Measurements from ENCODE around the gene GBA3.

GBA3 gene

GRCh38 chr4:22712105-22712504, 19.4 kb downstream of the GBA3 start:
- Histone ChIP-seq H3K4me3 (ENCODE audit: low read depth, low read length, poor library complexity, severe bottlenecking) (no peak overlapping the region), H3K79me2 (ENCODE audit: insufficient read depth, low read length) (no peaks in the 10 kb centered on the region), H3K27me3 (ENCODE audit: insufficient read depth, low read length) (no peaks in the 10 kb centered on the region), H3K27ac (ENCODE audit: low read depth, low read length, poor library complexity, severe bottlenecking) (no peak overlapping the region), H3F3A (ENCODE audit: insufficient read depth, low read length) (no peaks in the 10 kb centered on the region), H4K20me1 (ENCODE audit: insufficient read depth, low read length) (no peaks in the 10 kb centered on the region), H3K4me2 (ENCODE audit: low read length) (no peak overlapping the region), H3K9me3 (ENCODE audit: low read length) (no peaks in the 10 kb centered on the region), H3K9me2 (ENCODE audit: low read depth, low read length) (no peaks in the 10 kb centered on the region), H3K36me3 (ENCODE audit: insufficient read depth, low read length) (no peaks in the 10 kb centered on the region), H3K4me1 (ENCODE audit: insufficient read depth, low read length, severe bottlenecking) (no peaks in the 10 kb centered on the region), H2AFZ (ENCODE audit: low read length) (no peak overlapping the region), H3K9ac (ENCODE audit: low read length) (no peak overlapping the region)
- TF ChIP-seq CTCF (IDR thresholded peaks at IDR 0.05; ENCODE audit: low read length) (no peak), EZH2 (IDR thresholded peaks at IDR 0.05; ENCODE audit: borderline replicate concordance, low read length) (no peak)

GRCh38 chr4:22712529-22712928, 19.8 kb downstream of the GBA3 start:
- Histone ChIP-seq H3K36me3 (ENCODE audit: insufficient read depth, low read length) (no peaks in the 10 kb centered on the region), H3K9me3 (ENCODE audit: low read length) (no peaks in the 10 kb centered on the region), H4K20me1 (ENCODE audit: insufficient read depth, low read length) (no peaks in the 10 kb centered on the region), H3K9ac (ENCODE audit: low read length) (no peak overlapping the region), H3K4me3 (ENCODE audit: low read depth, low read length, poor library complexity, severe bottlenecking) (no peak overlapping the region), H2AFZ (ENCODE audit: low read length) (no peak overlapping the region), H3K9me2 (ENCODE audit: low read depth, low read length) (no peaks in the 10 kb centered on the region), H3K27me3 (ENCODE audit: insufficient read depth, low read length) (no peaks in the 10 kb centered on the region), H3K27ac (ENCODE audit: low read depth, low read length, poor library complexity, severe bottlenecking) (no peak overlapping the region), H3K4me2 (ENCODE audit: low read length) (no peak overlapping the region), H3K4me1 (ENCODE audit: insufficient read depth, low read length, severe bottlenecking) (no peaks in the 10 kb centered on the region), H3F3A (ENCODE audit: insufficient read depth, low read length) (no peaks in the 10 kb centered on the region), H3K79me2 (ENCODE audit: insufficient read depth, low read length) (no peaks in the 10 kb centered on the region)
- TF ChIP-seq EZH2 (IDR thresholded peaks at IDR 0.05; ENCODE audit: borderline replicate concordance, low read length), result no peak
- no peak for TF ChIP-seq CTCF (IDR thresholded peaks at IDR 0.05; ENCODE audit: low read length)

- Histone ChIP-seq H3K4me2 (ENCODE audit: low read length) (no peak overlapping the region), H3K4me1 (ENCODE audit: insufficient read depth, low read length, severe bottlenecking) (no peaks in the 10 kb centered on the region), H3K9me3 (ENCODE audit: low read length) (no peaks in the 10 kb centered on the region), H3K9me2 (ENCODE audit: low read depth, low read length) (no peaks in the 10 kb centered on the region), H3F3A (ENCODE audit: insufficient read depth, low read length) (no peaks in the 10 kb centered on the region), H4K20me1 (ENCODE audit: insufficient read depth, low read length) (no peaks in the 10 kb centered on the region), H2AFZ (ENCODE audit: low read length) (no peak overlapping the region), H3K4me3 (ENCODE audit: low read depth, low read length, poor library complexity, severe bottlenecking) (no peak overlapping the region), H3K36me3 (ENCODE audit: insufficient read depth, low read length) (no peaks in the 10 kb centered on the region), H3K27me3 (ENCODE audit: insufficient read depth, low read length) (no peaks in the 10 kb centered on the region), H3K9ac (ENCODE audit: low read length) (no peak overlapping the region), H3K27ac (ENCODE audit: low read depth, low read length, poor library complexity, severe bottlenecking) (no peak overlapping the region), H3K79me2 (ENCODE audit: insufficient read depth, low read length) (no peaks in the 10 kb centered on the region)
- no peak for TF ChIP-seq CTCF (IDR thresholded peaks at IDR 0.05; ENCODE audit: low read length)
- no peak for TF ChIP-seq EZH2 (IDR thresholded peaks at IDR 0.05; ENCODE audit: borderline replicate concordance, low read length)
These were observed 21.1 kb downstream of the GBA3 start for GRCh38 chr4:22713841-22714240.

Data from OCI-LY1 (cell line).